NB4 (cell line): ENCODE results near the gene C1QTNF1.

Source experiments
- DNase-seq: peaks from one replicate; pipeline ENCODE4 v3.0.0; 2010; ENCODE audit warnings: low read depth
- H3K4me3 ChIP-seq: one replicate; pipeline ENCODE4 v1.5.1; 2011; ENCODE audit warnings: mild to moderate bottlenecking, low read depth, low read length, moderate library complexity
- CTCF ChIP-seq: IDR thresholded peaks from one replicate; pipeline ENCODE4 v1.5.1; 2012; ENCODE audit warnings: low read depth, low read length
- MAX ChIP-seq: IDR thresholded peaks from 2 replicates; pipeline ENCODE4 v1.6.1; 2011; ENCODE audit warnings: low read depth, low read length
- MYC ChIP-seq: IDR thresholded peaks from 2 replicates; pipeline ENCODE4 v1.6.1; 2011; ENCODE audit warnings: low read depth, low read length
- POLR2A ChIP-seq: IDR thresholded peaks from 2 replicates; pipeline ENCODE4 v1.6.1; 2011; ENCODE audit warnings: mild to moderate bottlenecking; ENCODE audit not compliant: insufficient read length; ENCODE audit errors: extremely low read depth

Gene C1QTNF1

GRCh38 chr17:78991906-78992532 lies 31.9 kb upstream of the C1QTNF1 start:
- TF ChIP-seq MAX (no peak), MYC (no peak), CTCF (no peak), POLR2A (no peak)
- no peak for DNase-seq
- no peak overlapping the region for H3K4me3 ChIP-seq

- TF ChIP-seq MAX (no peak), MYC (no peak), CTCF (no peak), POLR2A (no peak)
- DNase-seq, result no peak
These were observed 31.3 kb upstream of the C1QTNF1 start for GRCh38 chr17:78992542-78993212.

GRCh38 chr17:78993241-78993956 lies 30.6 kb upstream of the C1QTNF1 start:
- peak; percentile 43 for DNase-seq
- no peak for TF ChIP-seq MAX
- TF ChIP-seq CTCF, result peak; percentile 70
- no peak overlapping the region for H3K4me3 ChIP-seq

More at GRCh38 chr17:78992542-78993212, 31.3 kb upstream of the C1QTNF1 start:
- no peak overlapping the region for H3K4me3 ChIP-seq

GRCh38 chr17:78993981-78994671 lies 29.8 kb upstream of the C1QTNF1 start:
- no peak overlapping the region for H3K4me3 ChIP-seq
- DNase-seq, result no peak
- TF ChIP-seq CTCF, result no peak
- no peak for TF ChIP-seq MYC
- TF ChIP-seq POLR2A, result no peak
- TF ChIP-seq MAX, result no peak

- no peak for DNase-seq
- no peak overlapping the region for H3K4me3 ChIP-seq
These were observed 28.8 kb upstream of the C1QTNF1 start for GRCh38 chr17:78995022-78995760.

More at GRCh38 chr17:78995022-78995760, 28.8 kb upstream of the C1QTNF1 start:
- TF ChIP-seq MAX (no peak), MYC (no peak)
